HCT116 (cell line): ENCODE measurements around the gene KRTAP4-6.

Source experiments
- EZH2phosphoT487 ChIP-seq: fragments of 200-600 bp; IDR thresholded peaks from 2 replicates; pipeline ENCODE4 v1.6.1; 2018; ENCODE audit warnings: antibody characterized with exemption, borderline replicate concordance
- FOSL1 ChIP-seq: IDR thresholded peaks from 2 replicates; pipeline ENCODE4 v1.6.1; 2012; ENCODE audit warnings: low read depth
- MAX ChIP-seq: IDR thresholded peaks from 2 replicates; pipeline ENCODE4 v1.6.1; 2012
- POLR2A ChIP-seq: IDR thresholded peaks from 2 replicates; pipeline ENCODE4 v1.7.0; 2011; ENCODE audit warnings: borderline replicate concordance; ENCODE audit not compliant: insufficient read depth, insufficient read length; ENCODE audit errors: extremely low read depth
- POLR2AphosphoS5 ChIP-seq: IDR thresholded peaks from 2 replicates; pipeline ENCODE4 v1.6.1; 2011; ENCODE audit warnings: mild to moderate bottlenecking, low read depth, low read length, moderate library complexity
- SIN3A ChIP-seq: IDR thresholded peaks from 2 replicates; pipeline ENCODE4 v1.6.1; 2012; ENCODE audit warnings: low read depth
- YY1 ChIP-seq: IDR thresholded peaks from 2 replicates; pipeline ENCODE4 v1.6.1; 2011; ENCODE audit warnings: low read length, low read depth, moderate library complexity, mild to moderate bottlenecking; ENCODE audit not compliant: insufficient replicate concordance; ENCODE audit errors: extremely low read depth
- ZFX ChIP-seq: fragments of 450-650 bp; IDR thresholded peaks from 2 replicates; pipeline ENCODE4 v1.6.1; 2017
- ZNF274 ChIP-seq: fragments of 200-500 bp; sonication (Bioruptor generic); IDR thresholded peaks from 2 replicates; pipeline ENCODE4 v1.6.1; 2014; ENCODE audit warnings: mild to moderate bottlenecking, low read depth, low read length, inconsistent platforms
- TF ChIP-seq, protein P1 (sequence below), 3 experiments: fragments of 200-600 bp in 1 of 3; sonication (generic) in 1 of 3; IDR thresholded peaks in 2 of 3; conservative IDR thresholded peaks in 1 of 3; 2 replicates each; pipeline ENCODE4 v1.5.1; 2012 to 2017; ENCODE audit warnings: low read depth in 2 of 3, low read length in 2 of 3, antibody characterized with exemption in 1 of 3, borderline replicate concordance in 1 of 3, control low read depth in 1 of 3, mild to moderate bottlenecking in 1 of 3, mixed read lengths in 1 of 3, mixed run types in 1 of 3, moderate library complexity in 1 of 3; ENCODE audit not compliant: insufficient read depth in 1 of 3
- TF ChIP-seq, protein P2 (sequence below): IDR thresholded peaks from 2 replicates; pipeline ENCODE4 v1.6.1; 2012; ENCODE audit warnings: low read depth

DNA sequence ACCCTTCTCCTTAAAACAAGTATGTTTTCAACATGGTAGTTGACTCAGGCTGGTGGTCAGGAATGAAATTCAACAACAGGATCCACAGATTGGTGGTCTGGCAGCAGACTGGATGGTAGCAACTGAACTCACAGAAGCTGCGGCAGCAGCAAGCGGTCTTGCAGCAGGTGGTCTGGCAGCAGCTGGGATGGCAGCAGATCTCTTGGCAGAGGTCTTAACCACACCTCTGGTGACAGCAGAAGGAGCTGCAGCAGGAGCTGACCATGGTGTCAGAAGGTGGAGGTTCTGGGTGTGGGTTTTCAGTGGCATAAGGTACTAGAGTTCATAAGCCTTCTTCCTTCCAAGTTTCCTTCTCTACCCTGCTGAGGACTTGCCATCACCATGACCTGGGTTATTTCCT, 46.5 kb upstream of the KRTAP4-6 start:
- TF ChIP-seq MAX (no peak), POLR2AphosphoS5 (no peak), ZFX (no peak), FOSL1 (no peak), EZH2phosphoT487 (no peak), SIN3A (no peak), POLR2A (no peak), ZNF274 (no peak), YY1 (no peak)
- TF ChIP-seq, protein P1, sequence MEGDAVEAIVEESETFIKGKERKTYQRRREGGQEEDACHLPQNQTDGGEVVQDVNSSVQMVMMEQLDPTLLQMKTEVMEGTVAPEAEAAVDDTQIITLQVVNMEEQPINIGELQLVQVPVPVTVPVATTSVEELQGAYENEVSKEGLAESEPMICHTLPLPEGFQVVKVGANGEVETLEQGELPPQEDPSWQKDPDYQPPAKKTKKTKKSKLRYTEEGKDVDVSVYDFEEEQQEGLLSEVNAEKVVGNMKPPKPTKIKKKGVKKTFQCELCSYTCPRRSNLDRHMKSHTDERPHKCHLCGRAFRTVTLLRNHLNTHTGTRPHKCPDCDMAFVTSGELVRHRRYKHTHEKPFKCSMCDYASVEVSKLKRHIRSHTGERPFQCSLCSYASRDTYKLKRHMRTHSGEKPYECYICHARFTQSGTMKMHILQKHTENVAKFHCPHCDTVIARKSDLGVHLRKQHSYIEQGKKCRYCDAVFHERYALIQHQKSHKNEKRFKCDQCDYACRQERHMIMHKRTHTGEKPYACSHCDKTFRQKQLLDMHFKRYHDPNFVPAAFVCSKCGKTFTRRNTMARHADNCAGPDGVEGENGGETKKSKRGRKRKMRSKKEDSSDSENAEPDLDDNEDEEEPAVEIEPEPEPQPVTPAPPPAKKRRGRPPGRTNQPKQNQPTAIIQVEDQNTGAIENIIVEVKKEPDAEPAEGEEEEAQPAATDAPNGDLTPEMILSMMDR (IDR thresholded peaks at IDR 0.05 in 2 of 3, conservative IDR thresholded peaks at IDR 0.05 in 1 of 3; ENCODE audit: borderline replicate concordance in 1 of 3, insufficient read depth in 1 of 3, low read depth in 2 of 3, low read length in 2 of 3) = no peak
- TF ChIP-seq, protein P2, sequence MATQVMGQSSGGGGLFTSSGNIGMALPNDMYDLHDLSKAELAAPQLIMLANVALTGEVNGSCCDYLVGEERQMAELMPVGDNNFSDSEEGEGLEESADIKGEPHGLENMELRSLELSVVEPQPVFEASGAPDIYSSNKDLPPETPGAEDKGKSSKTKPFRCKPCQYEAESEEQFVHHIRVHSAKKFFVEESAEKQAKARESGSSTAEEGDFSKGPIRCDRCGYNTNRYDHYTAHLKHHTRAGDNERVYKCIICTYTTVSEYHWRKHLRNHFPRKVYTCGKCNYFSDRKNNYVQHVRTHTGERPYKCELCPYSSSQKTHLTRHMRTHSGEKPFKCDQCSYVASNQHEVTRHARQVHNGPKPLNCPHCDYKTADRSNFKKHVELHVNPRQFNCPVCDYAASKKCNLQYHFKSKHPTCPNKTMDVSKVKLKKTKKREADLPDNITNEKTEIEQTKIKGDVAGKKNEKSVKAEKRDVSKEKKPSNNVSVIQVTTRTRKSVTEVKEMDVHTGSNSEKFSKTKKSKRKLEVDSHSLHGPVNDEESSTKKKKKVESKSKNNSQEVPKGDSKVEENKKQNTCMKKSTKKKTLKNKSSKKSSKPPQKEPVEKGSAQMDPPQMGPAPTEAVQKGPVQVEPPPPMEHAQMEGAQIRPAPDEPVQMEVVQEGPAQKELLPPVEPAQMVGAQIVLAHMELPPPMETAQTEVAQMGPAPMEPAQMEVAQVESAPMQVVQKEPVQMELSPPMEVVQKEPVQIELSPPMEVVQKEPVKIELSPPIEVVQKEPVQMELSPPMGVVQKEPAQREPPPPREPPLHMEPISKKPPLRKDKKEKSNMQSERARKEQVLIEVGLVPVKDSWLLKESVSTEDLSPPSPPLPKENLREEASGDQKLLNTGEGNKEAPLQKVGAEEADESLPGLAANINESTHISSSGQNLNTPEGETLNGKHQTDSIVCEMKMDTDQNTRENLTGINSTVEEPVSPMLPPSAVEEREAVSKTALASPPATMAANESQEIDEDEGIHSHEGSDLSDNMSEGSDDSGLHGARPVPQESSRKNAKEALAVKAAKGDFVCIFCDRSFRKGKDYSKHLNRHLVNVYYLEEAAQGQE = no peak
